ENCODE results near the gene SNRNP25.

SNRNP25 gene

GRCh38 chr16:63998-64913 lies 10.6 kb downstream of the SNRNP25 start:
- DNase-seq, result no peak

- DNase-seq, result no peak
These were observed 11.3 kb downstream of the SNRNP25 start for GRCh38 chr16:64914-65255.

DNA sequence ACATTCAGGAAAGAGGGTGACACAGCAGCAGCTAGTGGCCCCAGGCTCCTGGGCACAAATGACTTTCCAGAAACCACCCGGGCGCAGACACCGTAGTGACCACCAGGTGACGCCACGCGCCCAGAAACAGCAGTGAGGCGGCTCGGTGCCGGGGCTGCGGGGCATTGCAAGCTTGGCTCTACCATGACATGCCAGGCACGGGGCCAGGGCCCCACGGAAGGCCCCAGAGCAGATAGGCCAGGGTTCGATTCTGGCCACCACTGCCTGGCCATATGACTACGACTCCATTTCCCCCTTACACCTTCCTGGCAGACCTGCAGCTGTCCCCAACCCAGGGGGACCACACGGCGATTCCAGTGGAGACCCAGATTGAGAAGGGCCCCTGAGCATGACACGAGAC lies 12.1 kb downstream of the SNRNP25 start:
- DNase-seq, result peak in 13 of 14 donors; percentile 41 to 87 (median 73)

- DNase-seq, result no peak
These were observed 12.9 kb downstream of the SNRNP25 start for GRCh38 chr16:66309-67182.

DNA sequence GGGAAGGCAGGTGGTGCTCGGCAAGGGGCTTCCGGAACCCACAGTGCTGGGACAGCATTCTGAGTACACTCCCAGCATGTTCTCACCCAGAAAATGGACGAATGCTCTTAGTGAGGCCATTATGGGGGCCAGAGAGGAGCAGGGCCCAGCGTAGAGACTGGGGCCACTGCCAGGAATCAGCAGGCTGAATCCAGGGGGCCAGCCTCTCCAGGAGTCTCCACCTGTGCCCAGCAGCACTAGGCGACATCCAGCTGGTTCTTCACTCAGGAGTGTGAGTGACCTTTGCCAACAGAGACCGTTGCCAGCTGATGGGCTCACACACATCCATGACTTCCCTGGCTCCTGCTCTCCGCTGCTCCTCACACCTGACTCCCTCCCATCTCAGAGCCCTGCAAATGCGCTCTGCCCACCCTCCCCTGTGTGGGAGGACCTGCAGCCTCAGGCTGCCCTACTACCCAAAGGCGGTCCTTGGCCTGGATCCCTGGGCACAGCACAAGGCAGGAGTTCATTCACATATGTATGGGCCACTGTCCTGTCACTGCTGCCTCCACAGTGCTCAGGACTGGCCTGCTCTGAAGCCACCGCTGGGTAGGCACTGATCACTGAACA lies 13.7 kb downstream of the SNRNP25 start:
- DNase-seq, result peak in 7 of 14 donors; percentile 7 to 87 (median 16)

DNA sequence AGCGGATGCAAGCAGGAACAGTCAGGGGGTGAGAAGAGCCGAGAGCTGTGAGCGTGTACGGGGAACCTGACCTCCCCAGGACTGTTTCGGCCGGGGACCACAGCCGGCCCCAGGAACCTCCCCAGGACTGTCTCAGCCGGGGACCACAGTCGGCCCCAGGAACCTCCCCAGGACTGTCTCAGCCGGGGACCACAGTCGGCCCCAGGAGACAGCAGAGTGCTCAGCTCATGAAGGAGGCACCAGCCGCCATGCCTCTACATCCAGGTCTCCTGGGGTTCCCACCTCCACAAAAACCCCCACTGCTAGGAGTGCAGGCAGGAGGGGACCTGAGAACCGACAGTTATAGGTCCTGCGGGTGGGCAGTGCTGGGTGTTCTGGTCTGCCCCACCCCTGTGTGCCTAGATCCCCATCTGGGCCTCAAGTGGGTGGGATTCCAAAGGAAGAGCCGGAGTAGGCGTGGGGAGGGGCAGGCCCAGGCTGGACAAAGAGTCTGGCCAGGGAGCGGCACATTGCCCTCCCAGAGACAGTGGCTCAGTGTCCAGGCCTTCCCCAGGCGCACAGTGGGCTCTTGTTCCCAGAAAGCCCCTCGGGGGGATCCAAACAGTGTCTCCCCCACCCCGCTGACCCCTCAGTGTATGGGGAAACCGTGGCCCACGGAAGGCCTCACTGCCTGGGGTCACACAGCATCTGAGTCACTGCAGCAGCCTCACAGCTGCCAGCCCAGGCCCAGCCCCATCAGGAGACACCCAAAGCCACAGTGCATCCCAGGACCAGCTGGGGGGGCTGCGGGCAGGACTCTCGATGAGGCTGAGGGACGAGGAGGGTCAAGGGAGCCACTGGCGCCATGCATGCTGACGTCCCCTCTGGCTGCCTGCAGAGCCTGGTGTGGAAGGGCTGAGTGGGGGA lies 14.5 kb downstream of the SNRNP25 start:
- DNase-seq, result peak in 5 of 14 donors; percentile 24 to 65 (median 28)

GRCh38 chr16:69181-69580 lies 15.6 kb downstream of the SNRNP25 start:
- DNase-seq, result no peak

DNA sequence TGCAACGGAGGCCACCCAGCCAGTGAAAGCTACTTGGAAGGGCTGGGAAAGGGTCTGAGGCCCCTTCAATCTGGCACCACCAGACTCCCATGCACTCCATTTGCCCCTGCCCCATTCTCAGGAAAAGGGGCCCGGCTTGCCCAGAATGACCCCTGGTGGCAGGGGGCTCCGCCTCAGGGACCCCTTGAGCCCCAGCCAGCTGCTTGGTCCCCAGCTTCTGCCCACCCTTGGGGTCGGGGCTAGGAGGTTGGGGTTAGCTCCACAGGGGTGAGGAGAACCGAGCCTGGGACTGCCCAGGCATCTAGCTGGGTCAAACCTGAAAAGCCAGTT lies 17.5 kb downstream of the SNRNP25 start:
- no peak for DNase-seq

- DNase-seq, result peak in 7 of 14 donors; percentile 16 to 60 (median 28)
These were observed 18.1 kb downstream of the SNRNP25 start for GRCh38 chr16:71540-72401.

- DNase-seq, result peak in 2 of 14 donors; percentile 17 to 40
These were observed 19.2 kb downstream of the SNRNP25 start, which contains the start of gene RHBDF1 for GRCh38 chr16:72561-73548. RHBDF1 (minus strand) TSS chr16:72631; CDS start chr16:65015, 7,616 bp downstream.

GRCh38 chr16:74051-74746 lies 20.6 kb downstream of the SNRNP25 start:
- no peak for DNase-seq

- no peak for DNase-seq
These were observed 21.2 kb downstream of the SNRNP25 start for GRCh38 chr16:74747-75334.

GRCh38 chr16:75580-76501 lies 22.2 kb downstream of the SNRNP25 start:
- DNase-seq, result peak in 4 of 14 donors; percentile 35 to 45 (median 40)

- DNase-seq, result peak in 3 of 14 donors; percentile 19 to 53 (median 45)
These were observed 23.1 kb downstream of the SNRNP25 start for GRCh38 chr16:76535-77272.

- DNase-seq, result peak in 3 of 14 donors; percentile 40 to 58 (median 57)
These were observed 23.7 kb downstream of the SNRNP25 start for GRCh38 chr16:77273-77806.

DNA sequence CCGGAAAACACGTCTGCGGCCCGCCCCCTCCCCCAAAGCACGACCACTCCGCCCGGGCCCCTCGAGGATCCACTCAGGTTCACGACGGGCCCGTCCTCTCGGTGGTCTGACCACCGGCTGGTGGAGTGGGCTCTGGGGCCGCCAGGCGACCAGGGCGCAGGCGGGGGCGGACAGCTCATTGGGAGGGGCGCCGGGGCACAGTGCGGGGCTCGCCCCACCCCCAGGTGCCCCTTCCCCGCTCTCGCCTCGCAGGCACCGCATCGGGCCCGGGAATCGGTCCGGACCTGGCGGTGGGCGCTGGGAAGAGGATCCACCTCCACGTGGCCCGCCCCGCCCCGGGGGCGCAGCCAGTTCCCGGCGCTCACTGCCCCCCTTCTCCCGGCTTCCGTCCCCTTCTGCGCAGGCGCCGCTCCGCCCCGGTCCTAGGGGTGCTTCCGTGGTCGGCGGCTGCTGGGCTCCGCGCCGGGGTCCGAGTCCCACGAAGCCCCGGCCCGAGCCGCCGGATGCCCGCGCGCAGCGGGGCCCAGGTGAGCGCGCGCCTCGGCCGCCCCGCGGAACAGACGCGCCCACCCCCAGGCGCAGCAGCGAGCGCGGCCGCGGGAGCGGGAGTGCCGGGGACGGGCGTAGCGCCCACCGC lies 24.3 kb downstream of the SNRNP25 start, which contains the start of gene MPG:
Gene MPG (plus strand): TSS at position 419 of the 637 bp plus-strand sequence. CDS start 85 bp downstream, at position 504.
- DNase-seq, result peak in 13 of 14 donors; percentile 21 to 89 (median 71)

All from C1 segment of cervical spinal cord (tissue), 14 donors.